Hematopoietic multipotent progenitor cell treated with erythropoietin and hydrocortisone succinate and interleukin-3 and kit ligand, for 6 days (in vitro differentiated cells): ENCODE results near the gene VPS35L.
"Not testable (repeated sequence)": the region's sequence is repeated elsewhere in the genome, so short reads cannot be mapped to it uniquely, and the experiment has no call there.

Experiments
- DNase-seq: peaks from one replicate; pipeline ENCODE4 v3.0.0-alpha.2; 2015

The VPS35L gene

GRCh38 chr16:19542138-19542821 lies 13.2 kb upstream of the VPS35L start:
- DNase-seq, result no peak

GRCh38 chr16:19543278-19543996 lies 12.1 kb upstream of the VPS35L start:
- DNase-seq, result not testable (repeated sequence)

GRCh38 chr16:19548144-19548543 lies 7.4 kb upstream of the VPS35L start:
- no peak for DNase-seq

- no peak for DNase-seq
These were observed 5.8 kb upstream of the VPS35L start for GRCh38 chr16:19549673-19550072.

GRCh38 chr16:19555938-19556771 lies 652 bp downstream of the VPS35L start:
- peak; percentile 90 for DNase-seq

- DNase-seq, result peak; percentile 87
These were observed 3.9 kb downstream of the VPS35L start for GRCh38 chr16:19559242-19559910.

GRCh38 chr16:19560078-19560477 lies 4.6 kb downstream of the VPS35L start:
- DNase-seq, result no peak

- DNase-seq, result no peak
These were observed 7.9 kb downstream of the VPS35L start for GRCh38 chr16:19563377-19563776.

- no peak for DNase-seq
These were observed 10.9 kb downstream of the VPS35L start for GRCh38 chr16:19566362-19566761.

GRCh38 chr16:19567560-19567959 lies 12.1 kb downstream of the VPS35L start:
- DNase-seq, result no peak

- no peak for DNase-seq
These were observed 18.5 kb downstream of the VPS35L start for GRCh38 chr16:19573997-19574396.

GRCh38 chr16:19574615-19575014 lies 19.1 kb downstream of the VPS35L start:
- peak; percentile 69 for DNase-seq

GRCh38 chr16:19578378-19578971 lies 23.0 kb downstream of the VPS35L start:
- DNase-seq, result no peak

- DNase-seq, result no peak
These were observed 26.7 kb downstream of the VPS35L start for GRCh38 chr16:19582050-19582831.

- peak; percentile 67 for DNase-seq
These were observed 28.3 kb downstream of the VPS35L start for GRCh38 chr16:19583665-19584300.

GRCh38 chr16:19588661-19589060 lies 33.2 kb downstream of the VPS35L start:
- no peak for DNase-seq

- no peak for DNase-seq
These were observed 33.6 kb downstream of the VPS35L start for GRCh38 chr16:19589106-19589505.

GRCh38 chr16:19589771-19590302 lies 34.3 kb downstream of the VPS35L start:
- no peak for DNase-seq

GRCh38 chr16:19595043-19595767 lies 39.7 kb downstream of the VPS35L start:
- DNase-seq, result no peak

- DNase-seq, result no peak
These were observed 43.5 kb downstream of the VPS35L start for GRCh38 chr16:19598805-19599510.
